ENCODE data around the gene CRTC3.
"Not testable (repeated sequence)": the region's sequence is repeated elsewhere in the genome, so short reads cannot be mapped to it uniquely, and the experiment has no call there.

CRTC3 gene

GRCh38 chr15:90685591-90686434, 156.1 kb downstream of the CRTC3 start:
- no peak overlapping the region for H2BK5ac ChIP-seq (ENCODE audit: low read depth, low read length, poor library complexity)
- no peak overlapping the region for H2BK12ac ChIP-seq (ENCODE audit: low read length)
- H3K9ac ChIP-seq (ENCODE audit: low read length), result no peak overlapping the region
- no peak overlapping the region for H2AFZ ChIP-seq (ENCODE audit: insufficient read depth, low read length, poor library complexity)
- H3K79me1 ChIP-seq (ENCODE audit: low read length), result no peaks in the 10 kb centered on the region
- H3K27me3 ChIP-seq (ENCODE audit: insufficient read depth, low read length), result no peaks in the 10 kb centered on the region
- H3K79me2 ChIP-seq (ENCODE audit: control insufficient read depth, insufficient read depth, low read length, poor library complexity), result no peaks in the 10 kb centered on the region
- H3K4ac ChIP-seq (ENCODE audit: low read depth, low read length), result no peak overlapping the region
- H3K23ac ChIP-seq (ENCODE audit: low read length), result no peak overlapping the region
- no peak overlapping the region for H3K4me2 ChIP-seq (ENCODE audit: low read length)
- no peak overlapping the region for H3K4me3 ChIP-seq (ENCODE audit: low read depth, low read length)
- H3K14ac ChIP-seq (ENCODE audit: low read length), result no peak overlapping the region
- H2AK5ac ChIP-seq (ENCODE audit: low read length), result no peak overlapping the region
- no peak overlapping the region for H2BK120ac ChIP-seq (ENCODE audit: insufficient read depth, low read length, poor library complexity)
- no peaks in the 10 kb centered on the region for H3K36me3 ChIP-seq (ENCODE audit: control insufficient read depth in 1 of 2, insufficient read depth in 2 of 2, low read length in 2 of 2)
- no peak for DNase-seq
- H3K4me1 ChIP-seq (ENCODE audit: control insufficient read depth in 1 of 2, insufficient read depth in 2 of 2, low read length in 2 of 2), result no peaks in the 10 kb centered on the region
- no peaks in the 10 kb centered on the region for H3K9me3 ChIP-seq (ENCODE audit: insufficient read depth, low read depth, low read length)
- H4K12ac ChIP-seq (ENCODE audit: low read depth, low read length), result no peak overlapping the region
- H3K27ac ChIP-seq (ENCODE audit: low read depth, low read length), result no peak overlapping the region
- H3K18ac ChIP-seq (ENCODE audit: low read length), result no peak overlapping the region
- no peak overlapping the region for H4K8ac ChIP-seq (ENCODE audit: low read depth, low read length)
- no peak overlapping the region for H4K91ac ChIP-seq (ENCODE audit: low read depth, low read length)
- no CpG with 5 or more reads among the region's 11 CpGs for WGBS (ENCODE audit: extremely low coverage, insufficient coverage, insufficient read length)

GRCh38 chr15:90686435-90687218, 156.9 kb downstream of the CRTC3 start:
- Histone ChIP-seq H3K9ac (ENCODE audit: low read length) (no peak overlapping the region), H3K27ac (ENCODE audit: low read depth, low read length) (no peak overlapping the region), H3K4me3 (ENCODE audit: low read depth, low read length) (no peak overlapping the region), H3K27me3 (ENCODE audit: insufficient read depth, low read length) (no peaks in the 10 kb centered on the region), H4K12ac (ENCODE audit: low read depth, low read length) (no peak overlapping the region), H4K91ac (ENCODE audit: low read depth, low read length) (no peak overlapping the region), H3K4ac (ENCODE audit: low read depth, low read length) (no peak overlapping the region), H3K36me3 (ENCODE audit: control insufficient read depth in 1 of 2, insufficient read depth in 2 of 2, low read length in 2 of 2) (no peaks in the 10 kb centered on the region), H2AFZ (ENCODE audit: insufficient read depth, low read length, poor library complexity) (no peak overlapping the region), H3K4me2 (ENCODE audit: low read length) (no peak overlapping the region), H2BK12ac (ENCODE audit: low read length) (no peak overlapping the region), H3K23ac (ENCODE audit: low read length) (no peak overlapping the region), H2BK5ac (ENCODE audit: low read depth, low read length, poor library complexity) (no peak overlapping the region), H3K18ac (ENCODE audit: low read length) (no peak overlapping the region), H3K79me1 (ENCODE audit: low read length) (no peaks in the 10 kb centered on the region), H3K9me3 (ENCODE audit: insufficient read depth, low read depth, low read length) (no peaks in the 10 kb centered on the region), H2BK120ac (ENCODE audit: insufficient read depth, low read length, poor library complexity) (no peak overlapping the region), H2AK5ac (ENCODE audit: low read length) (no peak overlapping the region), H4K8ac (ENCODE audit: low read depth, low read length) (no peak overlapping the region), H3K79me2 (ENCODE audit: control insufficient read depth, insufficient read depth, low read length, poor library complexity) (no peaks in the 10 kb centered on the region), H3K4me1 (ENCODE audit: control insufficient read depth in 1 of 2, insufficient read depth in 2 of 2, low read length in 2 of 2) (no peaks in the 10 kb centered on the region), H3K14ac (ENCODE audit: low read length) (no peak overlapping the region)
- no CpG with 5 or more reads among the region's 3 CpGs for WGBS (ENCODE audit: extremely low coverage, insufficient coverage, insufficient read length)
- DNase-seq, result no peak

GRCh38 chr15:90689326-90689961, 159.7 kb downstream of the CRTC3 start:
- not testable (repeated sequence) for H2BK120ac ChIP-seq (ENCODE audit: insufficient read depth, low read length, poor library complexity); H4K91ac ChIP-seq (ENCODE audit: low read depth, low read length)
- no CpG with 5 or more reads among the region's 6 CpGs for WGBS (ENCODE audit: extremely low coverage, insufficient coverage, insufficient read length)

GRCh38 chr15:90690585-90690984, 160.9 kb downstream of the CRTC3 start:
- no peaks in the 10 kb centered on the region for H3K36me3 ChIP-seq (ENCODE audit: control insufficient read depth in 1 of 2, insufficient read depth in 2 of 2, low read length in 2 of 2)
- no peaks in the 10 kb centered on the region for H3K27me3 ChIP-seq (ENCODE audit: insufficient read depth, low read length)
- H3K23ac ChIP-seq (ENCODE audit: low read length), result no peak overlapping the region
- no peak overlapping the region for H2BK5ac ChIP-seq (ENCODE audit: low read depth, low read length, poor library complexity)
- no peaks in the 10 kb centered on the region for H3K79me2 ChIP-seq (ENCODE audit: control insufficient read depth, insufficient read depth, low read length, poor library complexity)
- H4K12ac ChIP-seq (ENCODE audit: low read depth, low read length), result no peak overlapping the region
- no peak overlapping the region for H4K91ac ChIP-seq (ENCODE audit: low read depth, low read length)
- no peak overlapping the region for H3K4ac ChIP-seq (ENCODE audit: low read depth, low read length)
- WGBS (ENCODE audit: extremely low coverage, insufficient coverage, insufficient read length), result no CpG with 5 or more reads among the region's 2 CpGs
- DNase-seq, result no peak
- no peak overlapping the region for H4K8ac ChIP-seq (ENCODE audit: low read depth, low read length)
- no peak overlapping the region for H2BK12ac ChIP-seq (ENCODE audit: low read length)
- H2BK120ac ChIP-seq (ENCODE audit: insufficient read depth, low read length, poor library complexity), result no peak overlapping the region
- H3K9me3 ChIP-seq (ENCODE audit: insufficient read depth, low read depth, low read length), result no peaks in the 10 kb centered on the region
- no peaks in the 10 kb centered on the region for H3K79me1 ChIP-seq (ENCODE audit: low read length)
- H3K18ac ChIP-seq (ENCODE audit: low read length), result no peak overlapping the region
- no peak overlapping the region for H2AFZ ChIP-seq (ENCODE audit: insufficient read depth, low read length, poor library complexity)
- H3K27ac ChIP-seq (ENCODE audit: low read depth, low read length), result no peak overlapping the region
- no peak overlapping the region for H3K14ac ChIP-seq (ENCODE audit: low read length)
- no peaks in the 10 kb centered on the region for H3K4me1 ChIP-seq (ENCODE audit: control insufficient read depth in 1 of 2, insufficient read depth in 2 of 2, low read length in 2 of 2)
- no peak overlapping the region for H3K4me2 ChIP-seq (ENCODE audit: low read length)
- H3K9ac ChIP-seq (ENCODE audit: low read length), result no peak overlapping the region
- no peak overlapping the region for H3K4me3 ChIP-seq (ENCODE audit: low read depth, low read length)
- H2AK5ac ChIP-seq (ENCODE audit: low read length), result no peak overlapping the region

More at GRCh38 chr15:90689326-90689961, 159.7 kb downstream of the CRTC3 start:
- H2AK5ac ChIP-seq (ENCODE audit: low read length); H3K18ac ChIP-seq (ENCODE audit: low read length); H3K4me3 ChIP-seq (ENCODE audit: low read depth, low read length); H3K4me2 ChIP-seq (ENCODE audit: low read length); H2BK12ac ChIP-seq (ENCODE audit: low read length); H3K4ac ChIP-seq (ENCODE audit: low read depth, low read length); H3K27ac ChIP-seq (ENCODE audit: low read depth, low read length); H3K79me1 ChIP-seq (ENCODE audit: low read length); H3K9me3 ChIP-seq (ENCODE audit: insufficient read depth, low read depth, low read length); H3K14ac ChIP-seq (ENCODE audit: low read length); H3K4me1 ChIP-seq (ENCODE audit: control insufficient read depth in 1 of 2, insufficient read depth in 2 of 2, low read length in 2 of 2); H4K8ac ChIP-seq (ENCODE audit: low read depth, low read length); H2BK5ac ChIP-seq (ENCODE audit: low read depth, low read length, poor library complexity); H3K36me3 ChIP-seq (ENCODE audit: control insufficient read depth in 1 of 2, insufficient read depth in 2 of 2, low read length in 2 of 2); H4K12ac ChIP-seq (ENCODE audit: low read depth, low read length); H3K23ac ChIP-seq (ENCODE audit: low read length); H3K79me2 ChIP-seq (ENCODE audit: control insufficient read depth, insufficient read depth, low read length, poor library complexity); H3K9ac ChIP-seq (ENCODE audit: low read length); DNase-seq; H3K27me3 ChIP-seq (ENCODE audit: insufficient read depth, low read length); H2AFZ ChIP-seq (ENCODE audit: insufficient read depth, low read length, poor library complexity): not testable (repeated sequence)
